Activated CD4-positive, alpha-beta T cell treated with anti-CD3 and anti-CD28 coated beads, Interleukin-2, amount 50 U/mL, for 16 hours (primary cell): ENCODE measurements around the gene MAGI1.

Experiments used
- DNase-seq: peaks from one replicate; pipeline ENCODE4 v3.0.0-alpha.2; 2020

Gene MAGI1

DNA sequence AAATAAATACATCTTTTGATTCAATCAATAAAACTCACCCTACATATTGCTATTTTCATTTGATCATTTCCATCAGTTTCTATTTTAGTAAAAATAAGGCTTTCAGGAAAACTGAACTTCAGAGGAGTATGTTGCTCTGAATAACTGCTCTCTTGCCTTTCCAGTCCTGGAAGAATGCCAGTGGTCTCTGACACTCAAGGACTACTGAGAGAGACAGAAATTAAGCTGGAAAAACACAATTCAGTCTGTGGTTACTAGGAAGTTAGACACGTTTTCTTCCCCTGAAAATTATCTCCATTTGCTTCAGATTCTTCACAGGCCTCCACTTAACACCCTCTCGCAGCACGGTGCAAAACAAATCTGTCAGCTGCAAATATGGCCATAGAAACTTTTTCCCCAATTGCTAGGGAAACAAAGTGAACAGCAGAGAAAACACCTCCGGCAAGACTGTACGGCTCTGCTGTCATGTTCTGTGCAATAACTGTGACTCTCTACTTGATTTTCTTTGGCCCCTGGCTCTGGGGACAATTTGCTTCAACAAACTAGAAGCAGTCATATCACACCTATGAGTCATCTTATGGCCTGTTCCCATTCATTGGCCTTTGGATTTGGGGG is 353.0 kb downstream of the MAGI1 start:
- DNase-seq: no peak

- DNase-seq: no peak
Observed at GRCh38 chr3:65678516-65678915, 360.2 kb downstream of the MAGI1 start.

DNA sequence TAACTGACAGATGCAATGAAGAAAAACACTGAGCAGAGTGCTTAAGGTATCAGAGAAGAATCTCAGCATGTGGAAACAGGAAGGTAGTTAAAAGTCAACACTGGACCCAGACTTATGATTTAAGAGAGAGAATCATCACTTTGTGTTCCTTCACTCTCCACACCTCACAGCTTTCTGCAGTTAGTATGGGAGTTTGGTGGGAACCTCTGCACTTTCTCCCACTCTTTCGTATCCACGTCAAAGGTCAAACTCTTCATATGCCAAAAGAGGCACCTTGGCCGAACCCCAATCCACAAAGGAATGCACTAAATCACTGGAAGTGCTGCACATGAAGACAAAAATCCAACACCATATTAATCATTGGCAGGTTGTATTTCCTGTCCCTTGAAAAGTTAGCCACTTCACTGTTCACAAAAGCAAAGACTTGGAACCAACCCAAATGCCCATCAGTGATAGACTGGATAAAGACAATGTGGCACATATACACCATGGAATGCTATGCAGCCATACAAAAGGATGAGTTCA is 361.2 kb downstream of the MAGI1 start:
- DNase-seq: no peak

DNA sequence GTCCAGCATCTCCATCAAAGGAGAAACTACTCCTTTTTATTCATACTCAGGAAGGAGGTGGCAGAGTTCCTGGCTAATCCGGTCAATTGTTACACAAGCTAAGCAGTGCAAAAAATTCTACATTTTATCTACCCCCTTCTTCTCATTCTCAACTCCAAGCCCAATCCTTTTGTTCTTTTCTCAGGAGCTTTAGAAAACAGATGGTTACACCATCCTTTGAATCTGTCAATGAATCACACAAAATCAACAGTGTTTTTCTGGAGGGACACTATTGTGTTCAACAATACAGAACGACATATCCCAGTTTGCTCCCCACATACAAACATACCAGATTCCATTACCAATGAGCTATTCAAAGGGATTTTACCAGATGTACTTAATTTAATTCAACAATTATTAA is 362.1 kb downstream of the MAGI1 start:
- no peak for DNase-seq

DNA sequence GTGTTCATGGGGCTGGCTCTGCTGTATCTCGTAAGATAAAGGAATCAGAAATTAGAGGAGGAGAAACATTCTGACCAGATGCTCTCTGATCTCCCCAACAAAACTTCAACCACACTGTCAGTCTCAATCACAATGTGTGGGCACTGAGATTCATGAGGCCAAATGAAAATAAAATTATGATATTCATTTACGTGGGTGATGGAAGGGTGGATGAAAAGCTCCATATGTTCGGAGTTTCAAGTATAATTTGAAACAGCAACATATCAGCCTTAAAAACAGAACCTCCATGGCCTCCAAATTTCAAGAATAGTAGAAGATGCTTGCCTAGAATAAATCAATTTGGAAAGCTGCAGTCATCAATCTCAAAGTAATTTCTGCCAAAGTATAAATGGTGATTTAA is 363.7 kb downstream of the MAGI1 start:
- DNase-seq: no peak

DNA sequence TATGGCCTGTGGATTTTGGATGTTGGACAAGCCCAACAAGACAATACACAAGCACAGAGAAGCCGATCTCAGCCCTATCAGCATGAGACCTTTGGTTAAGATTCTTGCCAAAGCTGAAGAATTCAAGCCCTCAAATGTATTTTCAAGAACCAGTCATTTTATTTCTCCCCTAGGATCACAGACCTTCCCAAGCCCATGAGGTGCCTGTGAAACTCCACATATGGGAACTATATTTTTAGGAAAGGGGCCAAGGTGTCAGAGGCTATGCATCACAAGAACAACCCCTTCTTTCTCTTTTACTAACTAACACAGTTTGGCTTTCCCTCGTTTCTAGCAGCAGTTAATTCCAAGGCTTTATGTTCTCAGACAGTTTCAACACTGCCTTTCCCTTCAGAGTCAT is 364.5 kb downstream of the MAGI1 start:
- DNase-seq: no peak

DNA sequence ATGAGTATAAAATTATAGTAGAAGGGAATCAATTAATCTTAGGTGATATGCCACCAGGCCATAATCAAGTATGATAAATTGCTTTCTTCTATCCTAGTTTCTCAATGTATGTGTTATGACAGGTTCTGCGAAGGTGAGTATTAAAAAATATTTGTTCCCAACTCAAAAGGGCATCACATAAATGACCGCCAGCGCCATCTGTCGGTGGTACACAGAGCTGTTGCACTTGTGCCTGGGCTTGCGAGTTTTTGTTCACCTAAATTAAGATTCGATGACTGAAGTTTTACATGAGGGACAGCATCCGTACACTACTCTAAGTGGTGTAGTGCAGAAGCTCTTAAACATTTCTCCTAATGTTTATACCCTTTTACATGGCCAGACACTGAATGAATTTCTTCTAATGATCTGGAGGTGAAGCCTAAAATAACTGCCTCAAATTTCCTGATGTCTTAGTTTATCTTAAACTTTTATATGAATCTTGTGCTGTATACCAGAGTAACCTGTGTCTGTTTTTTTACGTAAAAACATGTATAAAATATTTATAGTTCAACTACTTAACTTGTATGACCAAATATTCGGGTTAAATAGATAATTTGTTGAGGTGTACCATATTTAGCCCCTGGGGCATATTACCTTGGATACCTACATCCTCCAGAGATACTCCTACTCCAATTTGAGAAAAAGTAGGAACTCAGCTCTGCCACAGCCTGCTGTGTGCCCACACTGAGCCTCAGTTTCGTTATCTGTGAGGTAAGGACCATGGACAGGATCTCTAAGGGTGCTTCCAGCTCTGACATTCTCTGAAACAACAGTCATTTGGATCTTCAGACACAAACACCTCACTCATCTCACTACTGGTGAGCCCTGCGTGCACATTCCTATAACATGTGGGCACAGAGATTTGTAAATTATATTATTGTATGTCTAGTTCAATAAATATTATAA is 365.6 kb downstream of the MAGI1 start:
- peak; percentile 16 for DNase-seq

GRCh38 chr3:65672061-65672460 is 366.7 kb downstream of the MAGI1 start:
- no peak for DNase-seq

GRCh38 chr3:65671004-65671403 is 367.7 kb downstream of the MAGI1 start:
- no peak for DNase-seq

DNA sequence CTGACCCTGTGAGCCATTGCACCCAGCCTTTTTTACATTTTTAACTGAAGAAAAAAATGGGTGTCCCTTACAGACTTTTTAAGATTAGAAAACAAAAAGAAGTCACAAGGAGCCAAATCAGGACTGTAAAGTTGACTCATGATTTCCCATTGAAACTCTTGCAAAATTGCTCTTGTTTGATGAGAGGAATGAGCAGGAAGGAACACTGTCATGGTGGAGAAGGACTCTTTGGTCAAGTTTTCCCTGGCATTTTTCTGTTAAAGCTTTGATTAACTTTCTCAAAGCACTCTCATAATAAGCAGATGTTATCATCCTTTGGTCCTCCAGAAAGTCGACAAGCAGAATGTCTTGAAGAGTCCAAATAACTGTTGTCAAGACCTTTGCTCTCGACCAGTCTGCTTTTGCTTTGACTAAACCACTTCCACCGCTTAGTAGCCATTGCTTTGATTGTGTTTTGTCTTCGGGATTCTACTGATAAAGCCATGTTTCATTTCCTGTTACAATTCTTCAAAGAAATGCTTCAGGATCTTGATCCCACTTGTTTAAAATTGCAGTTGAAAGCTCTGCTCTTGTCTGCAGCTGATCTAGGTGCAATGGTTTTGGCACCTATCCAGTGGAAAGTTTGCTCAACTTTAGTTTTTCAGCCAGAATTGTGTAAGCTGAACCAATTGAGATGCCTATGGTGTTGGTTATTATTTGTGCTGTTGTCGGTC is 369.4 kb downstream of the MAGI1 start:
- DNase-seq: no peak

- no peak for DNase-seq
Observed at GRCh38 chr3:65667963-65668362, 370.8 kb downstream of the MAGI1 start.

GRCh38 chr3:65666448-65667091 is 372.1 kb downstream of the MAGI1 start:
- DNase-seq: no peak

DNA sequence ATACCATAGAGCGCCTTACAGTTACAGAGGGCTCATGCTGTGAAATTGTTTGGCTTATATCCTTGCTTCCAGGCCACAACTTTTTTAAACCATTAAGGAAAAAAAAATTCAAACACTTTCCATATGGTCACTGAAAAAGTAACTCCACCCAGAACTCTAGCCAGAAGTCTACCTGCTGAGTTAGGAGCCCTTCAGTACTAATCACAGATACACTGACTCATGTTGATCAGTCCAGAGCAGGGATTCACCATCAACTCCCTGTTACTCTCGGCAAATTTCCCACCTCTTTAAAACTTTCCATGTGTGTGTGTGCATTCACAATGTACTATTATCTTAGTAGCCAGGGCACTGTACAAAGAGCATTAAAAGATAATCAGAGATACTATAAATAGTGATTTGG is 372.8 kb downstream of the MAGI1 start:
- no peak for DNase-seq

DNA sequence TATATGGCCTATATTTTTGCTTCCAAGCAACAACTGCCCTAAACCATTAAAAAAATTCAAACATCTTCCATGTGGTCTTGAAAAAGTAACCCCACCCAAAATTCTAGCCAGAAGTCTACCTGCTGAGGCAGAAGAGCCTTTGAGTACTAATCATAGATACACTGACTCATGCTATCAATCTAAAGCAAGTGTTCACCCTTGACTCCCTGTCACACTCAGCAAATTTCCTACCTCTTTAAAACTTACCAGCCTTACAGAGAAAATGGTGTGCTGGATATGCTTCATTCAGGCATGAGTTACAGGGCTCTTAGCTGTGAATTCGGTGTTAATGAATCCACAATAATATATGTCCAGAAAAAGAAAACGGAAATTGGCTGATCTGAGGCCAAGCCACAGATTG is 373.8 kb downstream of the MAGI1 start:
- no peak for DNase-seq

- no peak for DNase-seq
Observed at GRCh38 chr3:65664446-65664845, 374.3 kb downstream of the MAGI1 start.

DNA sequence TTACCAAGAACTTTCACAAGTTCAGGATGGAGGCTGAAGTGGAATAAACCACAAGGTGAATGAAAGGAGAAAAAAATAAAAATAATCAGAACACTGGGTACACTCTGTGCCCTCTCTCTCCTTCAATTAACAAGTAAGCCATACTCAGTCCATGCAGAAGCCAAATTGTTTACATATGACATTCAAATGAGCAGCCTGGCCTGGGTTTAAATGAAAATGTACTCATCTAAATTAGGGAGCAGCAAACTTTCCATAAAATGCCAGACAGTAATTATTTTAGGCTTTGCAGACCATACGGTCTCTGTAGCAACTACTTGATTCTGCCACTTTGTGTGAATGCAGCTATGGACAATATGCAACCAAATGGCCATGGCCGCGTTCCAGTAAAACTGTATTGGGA is 376.6 kb downstream of the MAGI1 start:
- DNase-seq: no peak

- no peak for DNase-seq
Observed at GRCh38 chr3:65660000-65660598, 378.6 kb downstream of the MAGI1 start.

- no peak for DNase-seq
Observed at GRCh38 chr3:65659396-65659795, 379.3 kb downstream of the MAGI1 start.

- no peak for DNase-seq
Observed at GRCh38 chr3:65658401-65658800, 380.3 kb downstream of the MAGI1 start.

- no peak for DNase-seq
Observed at GRCh38 chr3:65655061-65655460, 383.7 kb downstream of the MAGI1 start.

DNA sequence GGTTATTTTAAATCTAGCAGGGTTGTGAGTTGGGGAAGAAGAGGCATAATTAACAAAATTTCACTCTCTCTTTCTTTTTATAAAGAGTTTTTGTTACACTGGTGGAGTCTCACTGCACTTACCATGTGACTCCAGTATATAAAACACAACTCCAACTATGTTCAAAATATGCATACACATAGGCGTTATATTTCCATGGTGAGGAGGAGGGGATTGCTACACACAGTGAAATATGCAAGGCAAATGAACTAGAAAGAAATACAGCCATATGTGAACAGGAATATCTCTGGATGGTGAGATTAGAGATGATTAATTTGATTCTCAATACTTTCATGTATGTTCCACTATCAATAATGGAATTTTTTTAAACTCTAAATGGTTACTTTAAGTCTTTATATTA is 385.0 kb downstream of the MAGI1 start:
- no peak for DNase-seq

- no peak for DNase-seq
Observed at GRCh38 chr3:65650247-65650646, 388.5 kb downstream of the MAGI1 start.

DNA sequence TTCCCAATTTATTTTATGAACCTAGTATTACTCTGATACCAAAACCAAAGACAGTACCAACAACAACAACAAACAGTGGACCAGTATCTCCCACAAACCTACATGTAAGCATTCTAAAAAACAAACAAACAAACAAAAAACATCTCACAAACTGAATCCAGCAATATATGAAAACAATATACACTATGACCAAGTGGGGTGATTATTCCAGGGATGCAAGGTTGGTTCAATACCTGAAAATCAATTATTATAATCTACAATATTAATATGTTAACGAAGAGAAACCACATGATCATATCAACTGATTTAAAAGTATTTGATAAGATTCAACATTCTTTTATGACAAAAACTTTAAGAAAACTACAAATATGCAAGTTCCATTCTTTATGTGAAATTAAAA is 391.3 kb downstream of the MAGI1 start:
- no peak for DNase-seq
